Testis (tissue), 3 donors: ENCODE measurements around the gene NPNT. TPM values are rescaled to one million over a fixed set of nuclear protein-coding genes. Genes with fewer than 3 reads are reported as not detected.

ENCODE experiments used
- DNase-seq: peaks from one replicate; pipeline ENCODE4 v3.0.0-alpha.2; 2019
- H3K27ac ChIP-seq, 2 donors: fragments of 200-600 bp; sonication (generic); one replicate each; pipeline ENCODE4 v1.5.1; 2019
- H3K27me3 ChIP-seq: fragments of 200-600 bp; sonication (generic); one replicate; pipeline ENCODE4 v1.5.1; 2019
- H3K36me3 ChIP-seq: fragments of 200-600 bp; sonication (generic); one replicate; pipeline ENCODE4 v1.5.1; 2017; ENCODE audit warnings: low read depth; ENCODE audit errors: missing control alignments
- H3K4me1 ChIP-seq: fragments of 200-600 bp; sonication (generic); one replicate; pipeline ENCODE4 v1.5.1; 2019
- H3K4me3 ChIP-seq, 2 donors: fragments of 200-600 bp; sonication (generic); one replicate each; pipeline ENCODE4 v1.5.1; 2017 to 2019
- H3K9me3 ChIP-seq: fragments of 200-600 bp; sonication (generic); one replicate; pipeline ENCODE4 v1.5.1; 2017
- POLR2A ChIP-seq: fragments of 450-650 bp; IDR thresholded peaks from one replicate; pipeline ENCODE4 v1.6.1; 2017; ENCODE audit warnings: antibody characterized with exemption, mild to moderate bottlenecking, moderate library complexity
- WGBS, 2 donors: methylation state at CpG; one replicate each; pipeline ENCODE4 v1.1.5; 2018; 5-methylcytosine and 5-hydroxymethylcytosine counted together
- intact Hi-C: fragments of 100-400 bp; cut with DNase I; formaldehyde crosslinking; loops from one replicate; pipeline ENCODE4 v1.15.1; 2023; ENCODE audit warnings: low total_unique reads
- polyA plus RNA-seq: library from polyadenylated mRNA; stranded (reverse); fragments of 350-450 nt; fragmentation: Illumina TruSeq; extraction: RNeasy Lipid Tissue Mini Kit (QIAGEN cat#74804); gene quantifications from one replicate; pipeline ENCODE4 v1.2.3, GENCODE V29; 2014; ENCODE audit warnings: low read depth, low replicate concordance; ENCODE audit not compliant: insufficient read depth
- total RNA-seq, 2 donors: library from RNA; depleted of rRNA; stranded (reverse); fragments of >200 nt; gene quantifications; one replicate each; pipeline ENCODE4 v1.2.3, GENCODE V29; 2016
- TF ChIP-seq, protein P1 (sequence below), 3 experiments: fragments of 450-650 bp in 2 of 3; fragments of 200-600 bp in 1 of 3; sonication (generic) in 1 of 3; IDR thresholded peaks; one replicate each; pipeline ENCODE4 v1.5.1; 2016 to 2019; ENCODE audit warnings: antibody characterized with exemption in 3 of 3, mild to moderate bottlenecking in 2 of 3, moderate library complexity in 1 of 3

The NPNT gene
- total and polyA plus RNA-seq, 3 donors from 2014 or later, result 5.4 to 17.9 (median 6.3) TPM

DNA sequence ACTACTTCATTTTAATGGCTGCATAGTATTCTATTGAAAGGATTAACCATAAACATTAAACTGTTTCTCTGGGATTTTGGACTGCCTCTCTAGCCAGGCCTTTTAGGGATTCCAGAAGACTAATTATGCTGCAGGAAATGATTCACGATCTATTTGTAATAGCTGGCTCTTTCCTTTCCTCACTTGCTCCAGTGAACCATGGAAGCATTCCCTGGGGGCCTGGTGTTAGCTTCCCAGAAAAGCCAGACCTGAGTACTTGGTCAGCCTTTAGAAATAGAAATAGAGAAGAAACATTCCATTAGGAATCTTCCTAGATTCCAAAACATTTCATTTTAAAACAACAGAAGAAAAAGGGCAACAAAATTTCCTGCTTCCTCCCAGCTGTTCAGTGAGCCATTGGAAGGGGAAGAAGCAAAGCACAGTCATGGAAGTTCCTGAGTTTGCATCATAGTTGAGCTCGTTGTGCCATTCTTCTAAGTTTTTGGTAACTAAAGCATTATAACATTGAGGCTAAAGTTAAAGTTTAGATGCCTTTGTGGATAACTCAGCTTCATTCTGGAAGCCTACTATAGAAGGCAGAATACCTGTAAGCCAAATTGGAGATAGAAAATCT lies 83.5 kb downstream of the NPNT start:
- Histone ChIP-seq H3K4me1 (no peaks in the 10 kb centered on the region), H3K27me3 (no peaks in the 10 kb centered on the region), H3K4me3 (no peak overlapping the region), H3K36me3 (no peaks in the 10 kb centered on the region), H3K27ac (no peak overlapping the region), H3K9me3 (no peaks in the 10 kb centered on the region)
- DNase-seq, result no peak
- WGBS, 2 donors, result 53 to 56% methylated on average over 2 of the region's 2 CpGs
- intact Hi-C loops, result no loop called here
- TF ChIP-seq POLR2A, result no peak
- TF ChIP-seq, protein P1, sequence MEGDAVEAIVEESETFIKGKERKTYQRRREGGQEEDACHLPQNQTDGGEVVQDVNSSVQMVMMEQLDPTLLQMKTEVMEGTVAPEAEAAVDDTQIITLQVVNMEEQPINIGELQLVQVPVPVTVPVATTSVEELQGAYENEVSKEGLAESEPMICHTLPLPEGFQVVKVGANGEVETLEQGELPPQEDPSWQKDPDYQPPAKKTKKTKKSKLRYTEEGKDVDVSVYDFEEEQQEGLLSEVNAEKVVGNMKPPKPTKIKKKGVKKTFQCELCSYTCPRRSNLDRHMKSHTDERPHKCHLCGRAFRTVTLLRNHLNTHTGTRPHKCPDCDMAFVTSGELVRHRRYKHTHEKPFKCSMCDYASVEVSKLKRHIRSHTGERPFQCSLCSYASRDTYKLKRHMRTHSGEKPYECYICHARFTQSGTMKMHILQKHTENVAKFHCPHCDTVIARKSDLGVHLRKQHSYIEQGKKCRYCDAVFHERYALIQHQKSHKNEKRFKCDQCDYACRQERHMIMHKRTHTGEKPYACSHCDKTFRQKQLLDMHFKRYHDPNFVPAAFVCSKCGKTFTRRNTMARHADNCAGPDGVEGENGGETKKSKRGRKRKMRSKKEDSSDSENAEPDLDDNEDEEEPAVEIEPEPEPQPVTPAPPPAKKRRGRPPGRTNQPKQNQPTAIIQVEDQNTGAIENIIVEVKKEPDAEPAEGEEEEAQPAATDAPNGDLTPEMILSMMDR (IDR thresholded peaks at IDR 0.05), result no peak

DNA sequence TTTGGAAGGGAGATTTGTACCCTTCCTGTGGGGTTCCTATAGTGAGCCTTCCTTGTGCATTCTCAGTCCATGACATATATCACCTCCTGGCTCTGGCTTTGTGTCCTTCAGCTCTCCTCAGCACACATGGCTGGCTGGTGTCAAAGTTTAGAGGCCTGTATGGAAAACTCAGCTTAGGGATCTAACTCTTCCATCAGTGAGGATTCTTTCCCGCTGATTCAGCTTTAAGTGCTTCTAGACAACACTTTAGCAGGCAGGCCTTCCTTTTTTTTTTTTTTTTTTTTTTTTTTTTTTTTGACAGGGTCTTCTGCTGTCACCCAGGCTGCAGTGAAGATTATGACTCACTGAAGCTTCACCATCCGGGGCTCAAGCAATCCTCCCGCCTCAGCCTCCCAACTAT lies 84.2 kb downstream of the NPNT start:
- H3K36me3 ChIP-seq, result no peaks in the 10 kb centered on the region
- no peaks in the 10 kb centered on the region for H3K4me1 ChIP-seq
- no peaks in the 10 kb centered on the region for H3K9me3 ChIP-seq
- DNase-seq, result no peak
- TF ChIP-seq, protein P1 (IDR thresholded peaks at IDR 0.05), result no peak
- no peak for TF ChIP-seq POLR2A
- no peaks in the 10 kb centered on the region for H3K27me3 ChIP-seq
- no peak overlapping the region for H3K27ac ChIP-seq
- 87 to 88% methylated on average over 3 of the region's 3 CpGs for WGBS, 2 donors
- intact Hi-C loops, result no loop called here
- H3K4me3 ChIP-seq, result no peak overlapping the region

DNA sequence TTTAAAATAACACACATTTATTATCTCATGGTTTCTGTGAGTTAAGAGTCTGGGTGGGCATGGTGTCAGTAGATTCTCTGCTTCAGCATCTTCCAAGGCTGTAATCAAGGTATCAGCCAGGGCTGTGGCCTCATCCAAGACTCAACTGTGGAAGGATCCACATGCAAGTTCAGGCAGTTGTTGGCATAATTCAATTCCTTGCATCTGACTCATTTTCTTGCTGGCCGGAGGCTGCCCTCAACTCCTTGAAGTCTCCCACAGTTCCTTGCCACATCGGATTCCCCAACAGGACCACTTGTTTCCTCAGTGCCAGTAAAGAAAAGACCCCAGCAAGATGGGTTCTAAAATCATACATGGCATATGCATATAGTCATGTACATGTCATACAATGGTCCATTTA lies 93.4 kb downstream of the NPNT start:
- no peak for DNase-seq
- H3K27ac ChIP-seq, result no peak overlapping the region
- intact Hi-C loops, result no loop called here
- H3K9me3 ChIP-seq, result no peaks in the 10 kb centered on the region
- no peaks in the 10 kb centered on the region for H3K36me3 ChIP-seq
- TF ChIP-seq POLR2A, result no peak
- TF ChIP-seq, protein P1 (IDR thresholded peaks at IDR 0.05), result no peak
- H3K4me1 ChIP-seq, result no peaks in the 10 kb centered on the region
- 63 to 100% methylated on average over 2 of the region's 2 CpGs for WGBS, 2 donors
- H3K4me3 ChIP-seq, result no peak overlapping the region
- no peaks in the 10 kb centered on the region for H3K27me3 ChIP-seq

DNA sequence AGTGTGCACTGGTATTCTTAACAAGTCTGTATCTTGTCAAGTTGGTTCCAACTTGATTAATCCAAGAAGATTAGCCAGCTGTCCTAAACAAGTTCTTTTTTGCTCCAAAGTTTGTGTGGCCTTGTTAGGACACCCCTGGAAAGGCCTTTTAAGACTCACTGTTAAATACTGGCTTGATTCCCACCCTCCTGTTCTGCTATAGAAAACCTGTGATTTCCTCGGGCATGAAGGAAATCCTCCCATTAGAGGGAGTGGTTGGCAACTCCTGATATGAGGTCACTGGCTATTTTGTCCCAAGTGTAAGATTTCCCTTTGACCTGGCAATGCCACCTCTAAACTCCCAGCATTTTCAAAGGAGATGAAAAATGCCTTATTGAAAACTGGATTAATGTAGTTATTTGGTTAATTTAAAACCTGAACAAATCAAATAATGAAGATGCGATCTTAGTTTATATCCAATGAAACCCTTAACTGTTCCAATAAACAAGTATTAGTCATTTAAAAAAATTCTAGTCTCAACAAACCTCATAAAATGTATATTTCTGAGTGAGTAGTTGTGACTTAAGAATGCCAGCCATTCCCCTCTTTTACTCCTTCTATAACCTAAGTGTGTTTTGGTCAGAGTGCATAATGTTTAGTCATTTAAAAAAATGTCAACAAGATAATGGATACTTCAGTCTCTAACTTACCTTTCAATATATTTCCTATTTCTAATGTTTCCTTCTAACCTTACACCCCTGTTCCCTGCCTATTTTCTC lies 94.4 kb downstream of the NPNT start:
- Histone ChIP-seq H3K27me3 (no peaks in the 10 kb centered on the region), H3K4me3 (no peak overlapping the region), H3K4me1 (no peaks in the 10 kb centered on the region), H3K36me3 (no peaks in the 10 kb centered on the region), H3K27ac (no peak overlapping the region), H3K9me3 (no peaks in the 10 kb centered on the region)
- DNase-seq, result no peak
- no peak for TF ChIP-seq POLR2A
- TF ChIP-seq, protein P1 (IDR thresholded peaks at IDR 0.05), result no peak
- 64 to 65% methylated on average over 2 of the region's 2 CpGs for WGBS, 2 donors
- intact Hi-C loops, result no loop called here
